HG03025 (cell line): ENCODE measurements around the gene RPTOR.

Experiments
- ATAC-seq: cut with Tn5 transposase; IDR thresholded peaks from one replicate; pipeline ENCODE4 v1.9.1; 2021; ENCODE audit warnings: mild to moderate bottlenecking, moderate library complexity; ENCODE audit not compliant: unreplicated experiment, low FRiP score

RPTOR gene

DNA sequence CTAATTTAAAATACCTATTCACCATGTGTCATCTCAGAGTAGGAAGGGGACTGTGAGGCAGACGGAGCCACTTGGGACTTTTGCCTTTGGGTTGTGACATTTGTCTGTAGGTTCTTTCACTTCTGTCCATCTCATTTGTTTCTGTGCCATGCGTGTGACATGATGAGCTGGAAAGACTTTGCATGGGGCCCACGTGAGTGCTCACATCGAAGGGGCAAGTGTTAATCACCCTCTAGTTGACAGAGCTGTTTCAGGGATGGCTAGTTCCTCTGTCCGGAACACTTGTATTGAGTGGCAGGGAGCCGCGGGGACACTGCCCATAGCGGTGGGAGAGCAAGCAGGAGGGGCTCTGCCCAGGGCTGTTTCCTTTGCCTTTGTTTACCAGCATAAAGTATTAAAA is 112.0 kb downstream of the RPTOR start:
- no peak for ATAC-seq

DNA sequence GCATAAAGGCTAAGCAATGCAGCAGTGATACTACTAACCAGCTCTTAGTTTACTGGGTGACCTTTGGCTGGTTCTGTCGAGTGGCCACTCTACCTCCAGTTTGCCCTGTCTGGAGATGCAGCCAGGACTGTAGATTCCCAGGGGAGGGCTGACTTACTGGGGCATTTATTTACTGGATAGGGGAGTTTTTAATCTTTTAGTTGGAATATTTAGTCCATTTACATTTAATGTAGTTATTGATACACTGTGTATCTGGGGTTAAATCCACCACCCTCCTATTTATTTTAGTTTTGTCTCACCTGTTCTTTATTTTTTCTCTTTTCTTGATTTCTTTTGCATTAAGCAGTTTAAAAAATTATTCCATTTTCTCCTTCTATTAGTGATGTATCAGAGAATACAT is 112.9 kb downstream of the RPTOR start:
- no peak for ATAC-seq

DNA sequence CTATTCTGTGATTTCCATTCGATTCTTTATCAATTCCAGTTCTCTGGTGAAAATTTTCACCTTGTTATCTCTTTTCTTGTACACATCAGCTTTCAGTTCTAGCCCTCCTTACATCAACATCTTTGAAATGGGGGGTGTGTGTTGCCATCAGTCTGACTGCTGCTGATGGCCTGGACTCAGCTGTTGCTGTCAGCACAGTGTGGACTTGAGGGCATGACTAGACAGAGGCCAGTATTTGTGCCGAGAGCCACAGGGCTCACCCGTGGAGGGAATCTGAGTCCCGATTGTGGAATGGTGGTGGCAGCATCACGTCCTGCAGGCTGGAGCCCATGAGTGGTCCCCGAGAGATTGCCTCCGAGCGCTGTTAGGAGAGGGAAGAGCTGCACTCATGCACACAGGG is 114.2 kb downstream of the RPTOR start:
- no peak for ATAC-seq

DNA sequence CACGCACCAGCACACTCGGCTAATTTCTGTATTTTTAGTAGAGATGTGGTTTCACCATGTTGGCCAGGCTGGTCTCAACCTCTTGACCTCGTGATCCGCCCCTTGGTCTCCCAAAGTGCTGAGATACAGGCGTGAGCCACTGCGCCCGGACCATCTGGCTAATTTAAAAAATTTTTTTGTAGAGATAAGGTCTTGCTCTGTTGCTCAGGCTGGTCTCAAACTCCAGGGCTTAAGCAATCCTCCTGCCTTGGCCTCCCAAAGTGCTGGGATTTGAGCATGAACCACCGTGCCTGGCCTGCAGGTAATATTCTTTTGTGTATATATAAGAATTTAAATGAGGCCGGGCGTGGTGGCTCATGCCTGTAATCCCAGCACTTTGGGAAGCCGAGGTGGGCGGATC is 115.0 kb downstream of the RPTOR start:
- no peak for ATAC-seq

DNA sequence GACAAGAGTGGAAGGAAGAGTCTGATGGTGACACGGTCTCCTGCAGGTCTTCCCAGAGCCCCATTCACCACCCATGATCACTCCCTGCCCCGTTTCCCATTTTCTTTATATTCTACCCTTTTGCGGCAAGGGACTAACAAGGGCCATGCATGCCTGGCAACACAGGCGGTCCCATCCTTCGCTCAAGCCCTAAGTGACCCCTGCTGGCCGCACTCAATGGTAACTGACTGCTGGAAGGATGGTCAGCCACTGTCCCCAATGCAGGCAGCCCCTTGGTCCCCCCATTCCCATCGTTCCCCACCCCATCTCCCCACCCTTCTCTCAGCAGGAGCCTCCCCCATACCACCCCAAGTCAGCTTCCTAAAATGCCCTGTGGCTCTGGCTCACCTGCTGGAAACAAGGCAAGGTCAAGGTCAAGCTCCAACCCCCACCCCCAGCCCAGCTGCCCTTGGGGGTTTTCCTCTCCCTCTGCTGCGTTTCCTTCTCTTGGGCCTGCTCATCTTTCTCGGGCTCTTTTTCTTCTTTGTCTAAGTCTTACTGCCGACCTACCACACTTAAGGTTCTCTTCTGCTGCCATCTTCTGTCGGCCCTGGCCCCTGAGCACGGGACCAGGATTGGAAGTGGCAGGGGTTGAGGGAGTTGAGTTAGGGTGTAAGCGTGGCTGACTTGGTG is 116.0 kb downstream of the RPTOR start:
- no peak for ATAC-seq

DNA sequence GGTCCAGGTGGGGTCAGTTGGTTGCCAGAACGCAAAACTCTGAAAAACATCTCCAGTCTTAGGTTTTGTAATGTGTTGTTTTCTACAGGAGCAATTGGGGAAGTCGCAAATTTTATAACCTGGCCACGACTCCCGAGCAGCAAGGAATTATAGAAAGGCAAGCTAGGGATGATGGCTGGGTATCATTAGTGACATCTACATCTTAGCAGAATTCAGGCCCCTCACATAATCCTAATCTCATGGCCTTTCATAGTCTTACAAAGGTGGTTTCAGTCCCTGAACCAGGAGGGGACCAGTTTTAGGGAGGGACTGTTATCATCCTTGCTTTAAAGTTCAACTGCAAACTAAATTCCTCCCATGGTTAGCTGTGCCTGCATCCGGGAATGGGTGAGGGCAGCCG is 117.9 kb downstream of the RPTOR start:
- ATAC-seq, result no peak

DNA sequence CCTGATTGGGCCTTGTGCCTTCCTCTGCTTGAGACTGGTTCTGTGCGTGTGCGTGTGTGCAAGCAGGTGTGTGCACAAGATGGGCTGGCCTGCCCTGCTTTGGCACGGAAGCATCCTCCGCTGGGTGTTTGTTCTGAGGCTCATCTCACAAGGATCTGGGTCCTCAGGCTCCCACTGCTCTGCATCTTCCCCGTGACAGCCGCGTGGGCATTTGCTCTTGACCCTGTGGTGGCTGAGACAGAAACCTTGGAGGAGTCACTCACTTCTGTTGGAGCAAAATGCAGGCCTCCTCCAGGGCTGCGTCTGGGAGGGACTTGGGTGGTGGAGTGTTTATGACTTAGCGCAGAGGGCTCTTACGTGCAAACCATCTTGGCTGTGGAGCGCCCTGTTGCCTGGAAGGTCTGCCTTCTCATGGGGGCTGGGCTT is 119.2 kb downstream of the RPTOR start:
- ATAC-seq, result no peak

DNA sequence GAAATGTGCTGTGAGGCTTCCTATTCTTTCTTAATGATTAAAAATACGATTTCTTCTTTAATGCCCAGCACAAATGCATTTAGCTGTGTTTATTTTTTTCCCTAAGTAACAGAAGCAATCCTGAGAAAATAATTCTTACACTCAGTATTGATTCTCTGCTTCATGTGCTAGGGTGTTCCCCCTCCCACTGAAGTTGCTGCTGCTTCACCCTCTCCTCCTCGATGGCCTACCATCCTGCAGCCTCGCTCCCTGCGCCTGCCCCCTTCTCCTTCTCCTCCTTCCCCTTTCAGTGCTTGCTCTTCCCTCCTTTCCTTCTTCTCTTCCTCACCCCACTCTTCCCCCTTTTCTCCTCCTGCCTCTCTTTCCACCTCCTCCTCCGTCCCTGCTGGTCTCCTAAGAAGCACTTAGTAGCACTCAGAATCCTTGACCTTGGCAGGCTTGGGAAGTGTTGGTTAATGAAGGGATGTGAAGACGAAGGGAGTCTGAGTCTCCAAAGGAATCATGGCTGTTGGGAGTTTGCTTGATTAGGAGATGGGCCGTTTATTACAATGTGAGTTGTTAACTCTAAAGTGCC is 119.7 kb downstream of the RPTOR start:
- ATAC-seq, result no peak

DNA sequence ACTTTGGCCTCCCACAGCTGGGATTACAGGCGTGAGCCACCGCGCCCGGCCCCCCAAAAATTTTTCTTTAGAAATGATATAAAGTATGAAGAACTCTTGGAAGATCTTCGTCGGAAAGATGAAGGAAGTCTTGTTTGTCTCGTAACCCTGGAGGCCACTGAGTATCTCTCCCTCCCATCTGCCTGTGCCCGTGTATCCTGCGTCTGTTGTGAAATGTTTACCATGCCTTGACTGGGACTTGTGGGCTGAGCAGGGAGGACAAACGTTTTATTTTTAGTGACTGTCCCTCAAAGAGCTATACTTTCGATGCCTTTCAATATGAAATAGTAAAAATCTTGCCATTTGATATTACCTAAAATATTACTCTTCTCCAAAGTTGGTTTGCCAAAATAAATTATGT is 121.2 kb downstream of the RPTOR start:
- no peak for ATAC-seq

DNA sequence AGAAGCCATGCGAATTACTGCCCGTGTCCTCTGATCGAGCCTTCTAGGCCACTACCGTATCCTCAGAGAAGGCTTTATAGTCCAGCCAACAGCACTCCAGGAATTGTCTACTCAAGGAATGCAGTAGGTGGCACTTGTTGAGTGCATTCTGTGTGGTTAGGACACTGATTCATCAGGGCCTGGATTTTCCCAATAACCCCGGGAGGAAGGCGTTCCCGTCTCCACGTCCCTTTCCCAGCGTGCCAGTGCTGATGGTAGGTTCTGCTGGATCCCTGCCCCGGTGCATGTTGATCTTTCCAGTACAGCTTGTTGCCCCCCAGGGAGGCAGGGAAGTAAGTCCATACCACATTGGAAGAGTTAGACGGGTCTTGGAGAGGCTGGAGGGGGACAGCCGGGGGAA is 122.2 kb downstream of the RPTOR start:
- no peak for ATAC-seq

DNA sequence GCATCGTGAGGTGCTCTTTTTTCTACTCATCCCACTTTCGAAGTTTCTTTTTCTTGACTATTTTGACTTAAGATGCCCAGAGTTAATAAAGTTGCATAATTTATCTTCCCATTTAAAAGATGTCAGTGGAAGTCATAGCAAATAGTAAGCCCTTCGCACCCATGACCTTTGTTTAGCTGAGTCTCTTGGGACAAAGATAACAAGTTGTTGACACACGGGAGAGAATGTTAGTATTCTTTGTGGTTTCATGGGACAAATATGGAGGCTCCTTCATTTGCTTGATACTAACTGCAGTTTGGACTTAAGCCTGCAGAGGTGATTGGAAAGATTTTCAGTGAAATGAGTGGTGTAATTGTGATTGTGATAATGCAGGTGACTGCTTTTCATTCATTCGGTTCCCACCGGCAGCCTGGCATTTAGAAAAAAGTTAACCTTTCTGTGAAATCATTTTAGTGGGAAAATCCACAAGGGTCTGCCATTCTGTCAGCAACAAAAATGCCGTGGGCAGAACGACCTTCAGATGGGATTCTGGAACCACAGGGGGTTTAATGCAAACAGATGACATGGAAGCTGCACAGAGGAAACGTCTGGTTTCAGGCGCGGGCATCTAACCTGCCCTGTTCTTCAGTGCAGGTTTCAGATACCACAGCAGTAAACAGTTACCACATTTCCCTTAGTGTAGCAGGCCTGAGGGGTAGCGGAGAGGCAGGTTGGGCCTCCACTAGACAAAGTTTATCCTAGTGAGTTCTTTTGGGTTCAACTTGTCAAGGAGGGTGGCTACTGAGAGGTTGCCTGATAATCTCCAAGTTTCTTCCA is 123.0 kb downstream of the RPTOR start:
- ATAC-seq, result no peak

DNA sequence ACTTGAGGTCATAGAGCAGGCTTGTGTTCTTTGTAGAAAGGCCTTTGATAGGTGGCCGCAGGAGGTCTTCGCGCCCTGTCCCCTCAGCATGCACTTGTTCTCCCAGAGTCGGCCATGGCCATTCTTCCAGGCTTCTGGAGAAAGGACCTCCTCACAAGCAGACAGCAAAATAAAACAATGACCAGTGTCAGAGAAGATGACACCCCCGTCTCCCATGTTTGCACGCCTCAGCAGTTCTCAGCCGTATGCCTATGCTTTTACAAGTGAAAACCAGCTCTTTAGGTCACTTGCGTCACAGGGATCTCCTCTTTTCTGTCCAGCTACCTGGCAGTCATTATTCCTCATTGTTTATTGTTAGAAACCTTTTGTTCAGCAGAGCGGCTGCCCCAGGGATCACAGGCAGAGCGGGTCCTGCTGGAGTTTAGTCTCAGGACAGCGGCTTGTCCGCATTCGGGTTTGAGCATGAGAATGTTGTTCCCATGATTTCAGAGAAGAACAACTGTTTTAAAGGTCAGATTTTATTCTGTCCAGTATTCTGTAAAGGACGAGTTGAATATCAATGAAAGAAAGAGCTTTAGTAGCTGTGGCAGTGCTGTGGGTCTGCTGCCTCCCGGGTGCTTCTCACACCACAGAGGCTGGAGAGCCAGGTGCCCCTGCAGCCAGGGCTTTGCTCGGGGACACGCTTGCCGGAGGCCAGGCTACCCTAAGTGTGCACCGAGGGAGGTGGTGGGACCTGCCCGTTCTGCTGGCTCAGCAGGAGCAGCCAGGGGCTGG is 123.9 kb downstream of the RPTOR start:
- no peak for ATAC-seq

DNA sequence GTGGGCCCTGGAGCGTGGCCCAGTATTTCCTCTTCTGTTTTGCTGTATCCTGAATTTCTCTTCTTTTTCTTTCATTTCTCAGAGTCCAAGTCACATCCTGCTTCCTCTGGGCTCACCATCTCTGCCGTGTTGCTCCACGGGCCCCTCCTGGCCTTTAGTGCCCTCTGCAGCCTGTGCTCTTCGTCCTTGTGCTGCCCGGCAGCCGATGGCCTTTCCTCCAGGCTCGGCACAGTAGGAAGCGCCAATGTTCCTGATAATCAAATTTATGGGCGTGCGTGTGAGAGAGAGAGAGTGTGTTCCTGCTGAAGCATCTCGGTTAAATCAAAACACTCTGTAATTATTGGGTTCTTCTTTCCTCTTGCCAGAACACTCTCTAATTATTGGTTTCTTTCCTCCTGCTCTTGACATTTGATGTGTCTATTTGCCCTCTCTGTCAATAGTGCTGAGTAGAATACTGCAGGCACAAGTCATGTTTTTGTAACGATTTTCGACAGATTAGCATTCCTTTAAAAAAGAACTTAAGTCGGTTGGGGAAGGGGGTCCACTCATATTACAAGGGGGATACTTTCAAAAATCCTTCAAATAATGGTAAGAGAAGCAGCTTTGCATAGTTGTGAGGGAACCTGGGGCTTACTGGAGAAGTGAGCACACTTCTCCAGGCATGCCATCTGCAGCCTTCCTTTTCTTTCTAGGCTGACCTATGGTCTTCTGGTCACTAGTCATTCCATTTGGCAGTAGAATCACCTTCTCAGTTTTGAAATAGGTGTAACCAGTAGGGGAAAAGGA is 126.6 kb downstream of the RPTOR start:
- ATAC-seq, result no peak

DNA sequence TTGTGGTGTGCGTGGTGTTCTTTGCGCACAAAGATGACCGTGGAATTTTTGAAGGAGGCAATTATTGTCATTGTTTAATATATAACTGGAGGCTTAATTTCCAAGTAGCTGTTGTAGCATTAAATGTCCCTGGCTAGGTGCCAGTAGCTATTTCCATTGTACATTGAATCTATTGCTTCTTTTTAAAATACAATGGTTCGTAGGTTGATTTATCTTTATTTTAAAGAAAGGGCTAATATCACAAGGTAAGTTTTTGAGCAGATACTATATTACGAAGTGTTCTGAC is 127.1 kb downstream of the RPTOR start:
- no peak for ATAC-seq

DNA sequence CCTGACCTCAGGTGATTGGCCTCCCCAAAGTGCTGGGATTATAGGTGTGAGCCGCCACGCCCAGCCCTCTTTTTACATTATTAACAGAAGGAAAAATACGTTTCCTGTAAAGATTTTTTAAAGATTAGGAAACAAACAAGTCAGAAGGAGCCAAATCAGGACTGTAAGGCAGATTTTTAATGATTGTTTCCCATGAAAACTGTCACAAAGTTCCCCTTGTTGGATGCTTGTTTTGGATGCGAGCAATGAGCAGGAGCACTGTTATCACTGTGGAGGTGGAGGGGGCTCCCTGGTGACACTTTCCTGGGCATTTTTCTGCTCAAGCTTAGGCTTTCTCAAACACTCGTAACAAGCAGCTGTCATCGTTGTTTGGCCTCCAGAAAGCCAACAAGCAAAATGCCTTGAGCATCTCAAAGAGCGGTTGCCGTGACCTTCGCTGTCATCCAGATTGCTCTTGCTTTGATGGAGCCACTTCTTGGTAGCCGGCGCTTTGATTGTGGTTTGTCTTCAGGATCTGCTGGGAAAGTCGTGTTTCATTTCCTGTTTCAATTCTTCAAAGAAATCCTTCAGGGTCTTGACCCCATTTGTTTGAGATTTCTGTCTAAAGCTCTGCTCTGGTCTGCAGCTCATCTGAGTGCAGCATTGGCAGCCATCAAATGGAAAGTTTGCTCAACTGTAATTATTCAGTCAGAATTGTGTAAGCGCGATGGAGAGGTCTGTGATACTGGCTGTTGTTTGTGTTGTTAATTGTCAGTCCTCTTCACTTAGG is 128.7 kb downstream of the RPTOR start:
- ATAC-seq, result no peak

DNA sequence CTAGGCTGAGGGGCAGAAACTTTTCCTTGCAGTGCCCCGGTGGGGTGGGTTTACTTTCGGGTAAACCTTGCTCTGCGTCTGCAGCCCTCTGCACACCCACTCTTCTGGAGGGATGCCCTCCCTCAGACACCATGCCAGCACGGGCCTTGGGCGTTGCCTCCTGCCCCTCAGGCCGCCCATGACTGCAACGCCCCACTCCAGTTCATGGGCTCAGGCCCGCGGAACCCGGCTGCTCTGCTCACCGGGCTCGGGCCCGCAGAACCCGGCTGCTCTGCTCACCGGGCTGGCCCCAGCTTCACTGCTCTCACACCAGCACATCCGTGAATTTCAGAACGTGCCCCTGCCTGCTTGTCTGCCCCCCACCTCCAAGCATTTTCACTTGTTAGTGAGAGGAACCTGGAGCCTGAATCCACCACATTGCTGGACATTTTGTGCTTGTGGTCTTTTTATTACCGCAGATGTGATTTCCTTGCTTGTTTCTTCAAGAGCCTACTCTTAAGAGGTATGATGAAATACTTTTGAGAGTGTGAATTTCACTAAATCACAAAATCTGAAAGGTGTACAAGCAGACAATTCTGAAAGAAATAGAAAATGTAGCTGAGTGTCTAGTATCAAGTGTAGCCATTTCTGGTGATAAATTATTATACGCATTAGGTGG is 130.9 kb downstream of the RPTOR start:
- no peak for ATAC-seq

DNA sequence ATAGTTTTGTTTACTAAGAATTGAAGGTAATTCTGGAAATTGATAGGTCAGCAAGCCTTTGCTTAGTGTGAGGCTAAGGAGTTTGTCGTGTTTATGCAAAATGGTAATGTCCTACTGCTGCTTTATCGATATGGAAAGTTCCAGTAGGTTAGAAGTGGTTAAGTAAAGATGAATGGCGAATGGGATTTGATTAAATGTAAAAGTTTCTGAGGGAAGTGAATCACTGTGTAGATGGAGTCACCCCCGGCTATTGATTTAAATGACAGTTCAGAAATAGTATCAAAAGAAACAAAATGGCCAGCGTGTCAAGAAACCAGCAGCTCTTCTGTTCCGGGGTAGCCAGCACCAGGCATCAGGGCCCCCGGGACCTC is 131.4 kb downstream of the RPTOR start:
- ATAC-seq, result no peak

DNA sequence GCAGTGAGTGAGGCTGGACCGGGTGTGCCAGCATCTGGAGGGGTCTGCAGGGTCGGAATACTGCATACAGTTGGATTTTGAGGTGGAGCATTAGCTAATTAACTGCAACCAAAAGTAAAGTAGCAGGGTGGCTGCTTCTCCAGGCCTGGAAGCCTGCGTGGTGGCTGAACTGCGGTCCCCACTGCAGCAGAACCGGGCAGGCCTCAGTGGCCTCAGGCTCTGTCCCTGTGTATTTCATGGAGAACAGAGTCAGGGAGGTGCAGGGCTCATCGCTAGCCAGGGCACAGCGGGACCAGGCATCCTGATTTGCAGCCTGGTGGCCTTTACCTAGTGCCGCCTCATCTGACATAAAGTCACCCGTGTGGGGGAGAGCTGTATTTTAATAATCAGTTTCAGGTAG is 131.9 kb downstream of the RPTOR start:
- no peak for ATAC-seq

DNA sequence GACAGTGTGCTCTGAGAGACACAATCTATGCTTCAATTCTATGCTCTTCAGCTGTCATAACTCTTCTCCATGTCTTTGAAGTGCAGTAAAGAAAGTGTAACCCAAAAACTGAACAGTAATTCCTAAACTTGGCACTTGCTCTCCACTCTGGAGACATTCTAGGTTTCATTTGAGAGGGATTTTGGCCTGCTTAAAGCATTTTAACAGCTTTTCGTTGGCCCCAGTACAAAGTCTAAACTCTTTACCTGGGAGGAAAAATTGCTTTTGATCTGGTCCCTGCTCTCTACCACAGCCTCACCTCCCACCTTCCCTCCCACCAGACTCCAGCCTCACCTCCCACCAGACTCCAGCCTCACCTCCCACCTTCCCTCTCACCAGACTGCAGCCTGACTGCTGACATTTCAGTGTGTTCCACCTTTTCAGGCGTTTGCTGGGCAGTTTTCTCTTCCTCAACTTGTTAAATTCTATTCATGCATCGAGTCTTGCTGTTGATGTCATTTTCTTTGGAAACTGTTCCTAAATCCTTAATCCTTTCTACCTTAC is 132.6 kb downstream of the RPTOR start:
- no peak for ATAC-seq
